Peyer's patch (tissue), 4 donors: ENCODE data around the gene RAB31.

Experiments
- POLR2A ChIP-seq, 2 donors: fragments of 450-650 bp; IDR thresholded peaks; one replicate each; pipeline ENCODE4 v1.5.1; 2017; ENCODE audit warnings: antibody characterized with exemption in 2 of 2, mild to moderate bottlenecking in 2 of 2, moderate library complexity in 2 of 2
- TF ChIP-seq, protein P1 (sequence below), 6 experiments: fragments of 450-650 bp in 4 of 6; fragments of 200-600 bp in 2 of 6; sonication (generic) in 1 of 6; IDR thresholded peaks; one replicate each; pipeline ENCODE4 v1.5.1; 2017 to 2019; ENCODE audit warnings: antibody characterized with exemption in 6 of 6, mild to moderate bottlenecking in 3 of 6, moderate library complexity in 1 of 6

DNA sequence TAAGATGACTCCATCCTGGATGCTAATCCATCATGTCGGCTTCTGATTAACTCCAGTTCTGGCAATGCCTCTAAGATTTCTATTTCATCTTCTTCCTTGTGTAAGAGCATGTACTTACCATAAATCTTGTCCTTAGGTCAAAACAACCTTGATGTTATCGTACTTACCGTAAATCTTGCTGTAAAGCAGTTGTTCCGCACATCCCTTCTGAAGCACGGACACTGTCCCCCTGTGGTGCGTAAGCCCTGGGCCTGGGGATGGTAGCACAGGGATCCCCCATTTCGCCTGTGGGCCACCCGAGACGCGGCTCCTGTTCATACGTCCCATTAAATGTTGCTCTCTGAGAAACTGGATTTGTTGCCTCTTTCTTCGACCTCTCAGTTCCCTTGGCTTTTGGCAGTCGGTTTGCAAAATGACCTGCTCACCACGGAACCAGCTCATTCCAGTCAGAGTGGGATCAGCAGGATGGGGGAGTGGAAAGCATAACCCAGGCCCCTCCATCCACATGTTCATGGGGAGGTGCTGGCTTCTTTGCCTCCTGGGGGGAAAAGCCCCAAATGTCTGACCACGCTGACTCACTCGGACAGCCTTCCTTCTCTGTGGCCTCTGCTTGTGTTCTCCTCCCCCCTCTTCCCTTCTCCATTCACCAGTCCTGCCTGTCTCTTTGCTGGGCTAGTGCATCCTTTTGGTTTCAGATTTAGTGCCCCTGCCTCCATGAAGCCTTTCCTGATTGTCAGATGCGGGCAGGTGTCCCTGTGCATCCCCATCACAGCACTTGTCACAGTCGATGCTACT lies 49.9 kb downstream of the RAB31 start:
- no peak for TF ChIP-seq POLR2A (IDR thresholded peaks at IDR 0.05)
- TF ChIP-seq, protein P1, sequence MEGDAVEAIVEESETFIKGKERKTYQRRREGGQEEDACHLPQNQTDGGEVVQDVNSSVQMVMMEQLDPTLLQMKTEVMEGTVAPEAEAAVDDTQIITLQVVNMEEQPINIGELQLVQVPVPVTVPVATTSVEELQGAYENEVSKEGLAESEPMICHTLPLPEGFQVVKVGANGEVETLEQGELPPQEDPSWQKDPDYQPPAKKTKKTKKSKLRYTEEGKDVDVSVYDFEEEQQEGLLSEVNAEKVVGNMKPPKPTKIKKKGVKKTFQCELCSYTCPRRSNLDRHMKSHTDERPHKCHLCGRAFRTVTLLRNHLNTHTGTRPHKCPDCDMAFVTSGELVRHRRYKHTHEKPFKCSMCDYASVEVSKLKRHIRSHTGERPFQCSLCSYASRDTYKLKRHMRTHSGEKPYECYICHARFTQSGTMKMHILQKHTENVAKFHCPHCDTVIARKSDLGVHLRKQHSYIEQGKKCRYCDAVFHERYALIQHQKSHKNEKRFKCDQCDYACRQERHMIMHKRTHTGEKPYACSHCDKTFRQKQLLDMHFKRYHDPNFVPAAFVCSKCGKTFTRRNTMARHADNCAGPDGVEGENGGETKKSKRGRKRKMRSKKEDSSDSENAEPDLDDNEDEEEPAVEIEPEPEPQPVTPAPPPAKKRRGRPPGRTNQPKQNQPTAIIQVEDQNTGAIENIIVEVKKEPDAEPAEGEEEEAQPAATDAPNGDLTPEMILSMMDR (IDR thresholded peaks at IDR 0.05): no peak
